ENCODE data around the gene RCOR1. TPM values are rescaled to one million over a fixed set of nuclear protein-coding genes. Genes with fewer than 3 reads are reported as not detected.

Gene RCOR1
- total RNA-seq, 4 donors from 2014 or later: 12.6 to 20.9 (median 15.7) TPM

DNA sequence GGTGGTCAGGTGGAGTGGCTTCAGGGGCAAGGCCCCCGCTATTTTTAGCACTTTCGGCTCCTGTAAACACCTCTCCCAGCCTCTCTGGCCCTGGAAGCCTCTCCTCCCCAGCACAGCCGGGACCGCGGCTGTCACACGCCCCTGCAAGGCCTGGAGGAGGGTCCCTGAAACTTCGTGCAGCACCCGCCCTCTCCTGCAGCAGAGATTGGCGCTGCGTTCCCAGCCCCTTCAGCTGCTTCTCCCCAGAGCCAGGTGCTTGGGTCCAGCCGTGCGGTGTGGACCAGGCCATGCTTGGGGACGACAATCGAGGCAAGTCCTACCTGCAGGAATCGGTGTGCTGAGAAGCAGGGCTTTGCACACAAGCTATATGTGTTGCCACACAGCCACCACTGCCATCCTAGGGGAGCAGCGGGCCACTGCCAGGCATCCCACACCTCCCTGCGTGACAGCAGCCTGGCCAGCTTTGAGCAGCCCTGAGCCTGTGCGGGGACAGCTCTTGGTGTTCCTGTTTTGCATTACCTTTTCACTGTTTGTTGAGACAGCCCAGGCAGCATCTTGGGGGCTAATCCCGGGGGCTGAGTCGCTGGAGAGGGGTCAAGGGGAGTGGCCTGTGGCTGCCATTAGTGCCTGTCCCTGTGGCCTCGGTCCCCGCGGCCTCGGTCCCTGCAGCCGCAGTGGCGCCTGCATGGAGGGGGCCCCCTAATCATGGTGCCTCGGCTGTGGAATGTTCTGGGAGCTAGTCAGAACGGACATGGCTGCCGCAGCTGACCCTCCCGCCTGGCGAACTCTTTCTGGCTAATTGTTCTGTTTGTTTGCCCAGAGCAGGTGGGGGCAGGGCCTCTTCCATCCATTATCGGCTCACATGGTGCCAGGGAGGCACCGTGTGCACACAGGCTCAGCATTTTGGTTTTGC lies 157.2 kb downstream of the RCOR1 start:
- TF ChIP-seq, protein P1, sequence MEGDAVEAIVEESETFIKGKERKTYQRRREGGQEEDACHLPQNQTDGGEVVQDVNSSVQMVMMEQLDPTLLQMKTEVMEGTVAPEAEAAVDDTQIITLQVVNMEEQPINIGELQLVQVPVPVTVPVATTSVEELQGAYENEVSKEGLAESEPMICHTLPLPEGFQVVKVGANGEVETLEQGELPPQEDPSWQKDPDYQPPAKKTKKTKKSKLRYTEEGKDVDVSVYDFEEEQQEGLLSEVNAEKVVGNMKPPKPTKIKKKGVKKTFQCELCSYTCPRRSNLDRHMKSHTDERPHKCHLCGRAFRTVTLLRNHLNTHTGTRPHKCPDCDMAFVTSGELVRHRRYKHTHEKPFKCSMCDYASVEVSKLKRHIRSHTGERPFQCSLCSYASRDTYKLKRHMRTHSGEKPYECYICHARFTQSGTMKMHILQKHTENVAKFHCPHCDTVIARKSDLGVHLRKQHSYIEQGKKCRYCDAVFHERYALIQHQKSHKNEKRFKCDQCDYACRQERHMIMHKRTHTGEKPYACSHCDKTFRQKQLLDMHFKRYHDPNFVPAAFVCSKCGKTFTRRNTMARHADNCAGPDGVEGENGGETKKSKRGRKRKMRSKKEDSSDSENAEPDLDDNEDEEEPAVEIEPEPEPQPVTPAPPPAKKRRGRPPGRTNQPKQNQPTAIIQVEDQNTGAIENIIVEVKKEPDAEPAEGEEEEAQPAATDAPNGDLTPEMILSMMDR (IDR thresholded peaks at IDR 0.05): no peak
- ATAC-seq (ENCODE audit: low FRiP score) (no peak), DNase-seq (ENCODE audit: low spot score) (no peak)

DNA sequence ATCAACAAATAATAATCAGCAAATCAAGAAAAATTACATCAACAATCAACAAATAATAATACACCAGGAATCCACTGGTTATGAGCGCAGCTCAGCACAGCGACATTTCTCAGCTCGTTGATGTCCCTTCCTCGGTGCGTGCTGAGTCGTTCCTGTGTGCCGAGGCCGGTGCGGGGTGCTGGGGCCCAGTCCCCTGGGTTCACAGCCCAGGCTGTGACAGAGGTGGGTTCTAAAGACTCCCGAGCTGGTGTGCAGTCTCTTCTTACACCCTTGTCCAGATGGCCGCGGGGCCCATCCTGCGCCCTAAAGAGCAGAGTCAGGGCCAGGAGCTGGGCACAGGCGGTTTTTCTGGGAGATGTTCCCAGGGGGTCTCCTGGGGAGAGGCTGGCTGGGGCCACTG lies 157.9 kb downstream of the RCOR1 start:
- no peak for DNase-seq (ENCODE audit: low spot score)
- TF ChIP-seq, protein P1 (IDR thresholded peaks at IDR 0.05): no peak
- no peak for ATAC-seq (ENCODE audit: low FRiP score)

DNA sequence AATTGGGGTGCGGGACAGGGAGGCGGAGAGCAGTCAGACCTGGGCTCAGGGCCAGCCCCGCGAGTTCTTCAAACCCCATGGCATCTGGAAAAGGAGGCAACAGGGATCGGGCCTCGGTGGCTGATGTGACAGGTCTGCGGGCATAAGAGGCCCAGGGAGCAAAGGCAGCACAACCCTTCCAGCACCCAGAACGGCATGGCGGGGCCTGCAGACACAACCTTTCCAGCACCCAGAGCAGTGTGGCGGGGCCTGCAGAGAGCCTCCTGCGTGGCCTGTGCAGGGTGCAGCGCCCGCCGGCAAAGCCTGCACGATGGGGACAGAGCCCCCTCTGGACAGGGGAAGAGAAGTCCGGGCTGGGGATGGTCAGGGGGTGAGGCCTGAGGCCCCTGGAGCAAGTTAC lies 158.6 kb downstream of the RCOR1 start:
- no peak for ATAC-seq (ENCODE audit: low FRiP score)
- no peak for DNase-seq (ENCODE audit: low spot score)
- TF ChIP-seq, protein P1 (IDR thresholded peaks at IDR 0.05): no peak

DNA sequence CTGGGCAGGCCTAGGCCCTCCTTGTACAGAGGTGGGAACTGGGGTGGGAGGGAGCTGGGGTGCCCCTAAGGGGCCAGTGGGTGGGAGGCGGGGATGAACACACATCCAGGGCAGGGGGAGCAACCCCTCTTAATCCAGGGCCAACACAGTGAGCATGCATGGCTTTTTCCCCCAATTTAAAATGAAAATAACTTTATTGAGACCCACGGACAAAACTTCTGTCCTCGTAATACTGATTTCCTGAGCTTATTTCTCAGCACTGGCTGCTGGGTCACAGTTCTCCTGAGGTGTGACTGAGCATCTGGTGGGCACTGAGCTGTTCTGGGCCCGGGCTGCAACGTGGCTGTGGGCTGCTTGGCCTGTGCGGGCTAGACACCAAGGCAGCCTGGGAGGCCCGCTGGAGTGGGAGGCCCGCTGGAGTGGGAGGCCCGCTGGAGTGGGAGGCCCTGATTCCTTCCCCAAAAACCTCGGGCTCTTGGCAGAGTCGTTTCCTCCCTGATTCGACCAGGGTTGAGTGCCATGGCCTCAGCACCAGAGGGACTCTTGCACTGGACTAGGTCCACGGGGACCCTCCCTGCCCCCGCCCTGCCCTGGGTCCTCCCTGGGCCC lies 159.9 kb downstream of the RCOR1 start:
- DNase-seq (ENCODE audit: low spot score) (no peak), ATAC-seq (ENCODE audit: low FRiP score) (no peak)
- TF ChIP-seq, protein P1 (IDR thresholded peaks at IDR 0.05): no peak

DNA sequence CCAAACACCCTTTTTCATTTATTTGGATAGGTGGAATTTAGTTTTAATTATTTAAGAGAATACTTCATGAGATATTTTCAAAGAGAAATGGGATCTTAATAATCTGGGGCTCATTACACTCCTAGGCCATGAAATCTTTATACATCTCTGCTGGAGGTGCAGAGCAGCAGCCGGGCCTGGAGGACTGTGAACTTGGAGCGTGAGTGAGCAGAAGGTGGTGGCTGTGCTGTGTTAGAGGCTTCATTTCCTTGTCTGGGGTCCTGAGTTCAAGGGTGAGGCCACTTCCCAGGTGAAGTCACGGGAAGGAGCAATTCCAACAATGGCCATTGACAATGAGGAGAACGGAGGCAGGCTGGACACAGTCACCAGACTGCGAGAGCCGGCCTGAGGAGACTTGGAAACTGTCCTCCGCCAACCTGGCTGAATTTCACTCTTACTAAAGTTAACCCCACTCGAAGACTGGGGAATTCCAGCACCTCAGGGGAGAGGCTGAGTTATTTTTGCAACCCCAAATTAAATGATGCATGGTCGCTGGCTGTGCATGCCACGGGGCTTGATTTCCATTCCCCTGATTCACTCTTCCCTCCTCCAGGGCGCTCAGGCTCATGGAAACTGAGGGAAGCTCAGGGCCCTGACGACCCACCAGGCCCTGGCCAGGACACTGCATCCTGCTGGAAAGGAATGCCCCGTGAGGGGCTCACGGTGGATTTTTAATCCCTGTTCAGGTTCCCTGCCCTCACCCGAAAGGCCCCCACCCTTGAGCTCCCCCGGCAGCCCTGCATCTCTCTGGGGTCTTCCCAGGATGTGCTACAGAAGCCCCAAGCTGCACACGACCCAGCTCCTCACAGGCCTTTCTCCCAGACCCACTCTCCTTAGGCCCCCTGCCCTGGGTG lies 162.2 kb downstream of the RCOR1 start:
- TF ChIP-seq, protein P1 (IDR thresholded peaks at IDR 0.05): no peak
- DNase-seq (ENCODE audit: low spot score) (no peak), ATAC-seq (ENCODE audit: low FRiP score) (no peak)

DNA sequence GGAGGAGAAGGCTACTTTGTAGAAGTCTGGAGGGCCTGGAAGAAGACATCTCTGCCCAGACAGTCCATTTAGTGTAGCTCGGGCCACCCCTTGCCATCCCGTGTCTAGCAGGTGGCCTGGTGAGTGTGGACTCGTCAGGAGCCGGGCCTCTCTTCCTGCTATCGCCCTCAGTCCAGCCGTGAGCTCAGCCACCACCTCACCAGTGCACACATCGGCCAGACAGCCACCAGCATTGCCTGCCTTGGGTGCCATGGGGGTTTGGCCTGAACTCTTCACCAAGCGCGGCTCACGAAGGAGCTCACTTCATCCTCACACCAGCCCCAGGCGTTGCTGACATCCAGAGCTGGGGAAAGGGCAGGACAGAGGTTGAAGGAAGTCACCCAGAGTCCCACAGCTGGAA lies 165.2 kb downstream of the RCOR1 start:
- TF ChIP-seq, protein P1 (IDR thresholded peaks at IDR 0.05): no peak
- ATAC-seq (ENCODE audit: low FRiP score): no peak
- no peak for DNase-seq (ENCODE audit: low spot score)
